Neural progenitor cell (in vitro differentiated cells): ENCODE results near the gene HS3ST5.

ENCODE experiments used
- CTCF ChIP-seq: fragments of 200-600 bp; sonication (generic); IDR thresholded peaks from 2 replicates; pipeline ENCODE4 v1.5.1; 2017; ENCODE audit warnings: antibody characterized with exemption, mild to moderate bottlenecking
- EZH2 ChIP-seq: fragments of 200-600 bp; sonication (generic); IDR thresholded peaks from 2 replicates; pipeline ENCODE4 v1.6.1; 2017; ENCODE audit warnings: antibody characterized with exemption, mild to moderate bottlenecking, moderate library complexity
- EZH2phosphoT487 ChIP-seq: fragments of 200-600 bp; sonication (generic); IDR thresholded peaks from 2 replicates; pipeline ENCODE4 v1.6.1; 2017; ENCODE audit warnings: antibody characterized with exemption

- TF ChIP-seq EZH2phosphoT487 = no peak
- TF ChIP-seq CTCF = no peak
- no peak for TF ChIP-seq EZH2
These were observed 223.8 kb downstream of the HS3ST5 start for GRCh38 chr6:114119056-114119455.
